Tibial nerve (tissue), 4 donors: ENCODE results near the gene UBB. TPM values are rescaled to one million over a fixed set of nuclear protein-coding genes. Genes with fewer than 3 reads are reported as not detected.
"Not testable (repeated sequence)": the region's sequence is repeated elsewhere in the genome, so short reads cannot be mapped to it uniquely, and the experiment has no call there.

Experiments used
- DNase-seq, 2 donors: peaks; one replicate each; pipeline ENCODE4 v3.0.0-alpha.2; 2019; ENCODE audit warnings: low spot score in 2 of 2
- H3K27ac ChIP-seq, 4 donors: fragments of 200-600 bp; sonication (generic) in 3 of 4; one replicate each; pipeline ENCODE4 v1.5.1; 2017 to 2019; ENCODE audit warnings: mild to moderate bottlenecking in 1 of 4
- H3K27me3 ChIP-seq, 2 donors: fragments of 200-600 bp; sonication (generic) in 1 of 2; one replicate each; pipeline versions ENCODE4 v1.5.1 to v1.6.0; 2017 to 2019
- H3K36me3 ChIP-seq, 3 donors: fragments of 200-600 bp; sonication (generic); one replicate each; pipeline ENCODE4 v1.5.1; 2018 to 2019
- H3K4me1 ChIP-seq, 4 donors: fragments of 200-600 bp; sonication (generic) in 3 of 4; one replicate each; pipeline ENCODE4 v1.5.1; 2017 to 2019
- H3K4me3 ChIP-seq, 4 donors: fragments of 200-600 bp; sonication (generic) in 3 of 4; one replicate each; pipeline ENCODE4 v1.5.1; 2017 to 2019; ENCODE audit warnings: mild to moderate bottlenecking in 1 of 4, moderate library complexity in 1 of 4
- H3K9me3 ChIP-seq, 4 donors: fragments of 200-600 bp; sonication (generic) in 3 of 4; one replicate each; pipeline ENCODE4 v1.5.1; 2017 to 2019
- EP300 ChIP-seq, 2 donors: sonication (generic); formaldehyde crosslinking; IDR thresholded peaks; one replicate each; pipeline ENCODE4 v1.6.1; 2017; ENCODE audit warnings: antibody characterized with exemption in 2 of 2, mild to moderate bottlenecking in 1 of 2
- POLR2A ChIP-seq, 2 donors: fragments of 450-650 bp; IDR thresholded peaks; one replicate each; pipeline ENCODE4 v1.6.1; 2017; ENCODE audit warnings: antibody characterized with exemption in 2 of 2, mild to moderate bottlenecking in 2 of 2, moderate library complexity in 2 of 2
- WGBS, 2 donors: methylation state at CpG; one replicate each; pipeline ENCODE4 v1.1.5; 2018; 5-methylcytosine and 5-hydroxymethylcytosine counted together
- total RNA-seq, 4 donors: library from RNA; depleted of rRNA; stranded (reverse); fragments of >200 nt; gene quantifications; one replicate each; pipeline ENCODE4 v1.1.0, GENCODE V29; 2016
- TF ChIP-seq, protein P1 (sequence below), 5 experiments: fragments of 200-600 bp in 3 of 5; fragments of 450-650 bp in 2 of 5; sonication (generic) in 3 of 5; IDR thresholded peaks; one replicate each; pipeline ENCODE4 v1.5.1; 2016 to 2019; ENCODE audit warnings: antibody characterized with exemption in 5 of 5, mild to moderate bottlenecking in 3 of 5, moderate library complexity in 2 of 5

The UBB gene
- total RNA-seq, 4 donors from 2014 or later = 435 to 666 (median 472) TPM

GRCh38 chr17:16391451-16391850 lies 10.6 kb downstream of the UBB start:
- Histone ChIP-seq H3K4me3 (no peak overlapping the region), H3K27ac (no peak overlapping the region), H3K27me3 (peaks cover 0 to 10% of the 10 kb centered on the region in 2 donors), H3K4me1 (peaks cover 0 to 10% (median 0%) of the 10 kb centered on the region in 4 donors), H3K9me3 (no peaks in the 10 kb centered on the region), H3K36me3 (no peaks in the 10 kb centered on the region)
- DNase-seq = no peak
- 91 to 93% methylated on average over 13 of the region's 13 CpGs for WGBS, 2 donors
- TF ChIP-seq EP300 (IDR thresholded peaks at IDR 0.05) (no peak), POLR2A (IDR thresholded peaks at IDR 0.05) (no peak)
- TF ChIP-seq, protein P1, sequence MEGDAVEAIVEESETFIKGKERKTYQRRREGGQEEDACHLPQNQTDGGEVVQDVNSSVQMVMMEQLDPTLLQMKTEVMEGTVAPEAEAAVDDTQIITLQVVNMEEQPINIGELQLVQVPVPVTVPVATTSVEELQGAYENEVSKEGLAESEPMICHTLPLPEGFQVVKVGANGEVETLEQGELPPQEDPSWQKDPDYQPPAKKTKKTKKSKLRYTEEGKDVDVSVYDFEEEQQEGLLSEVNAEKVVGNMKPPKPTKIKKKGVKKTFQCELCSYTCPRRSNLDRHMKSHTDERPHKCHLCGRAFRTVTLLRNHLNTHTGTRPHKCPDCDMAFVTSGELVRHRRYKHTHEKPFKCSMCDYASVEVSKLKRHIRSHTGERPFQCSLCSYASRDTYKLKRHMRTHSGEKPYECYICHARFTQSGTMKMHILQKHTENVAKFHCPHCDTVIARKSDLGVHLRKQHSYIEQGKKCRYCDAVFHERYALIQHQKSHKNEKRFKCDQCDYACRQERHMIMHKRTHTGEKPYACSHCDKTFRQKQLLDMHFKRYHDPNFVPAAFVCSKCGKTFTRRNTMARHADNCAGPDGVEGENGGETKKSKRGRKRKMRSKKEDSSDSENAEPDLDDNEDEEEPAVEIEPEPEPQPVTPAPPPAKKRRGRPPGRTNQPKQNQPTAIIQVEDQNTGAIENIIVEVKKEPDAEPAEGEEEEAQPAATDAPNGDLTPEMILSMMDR (IDR thresholded peaks at IDR 0.05) = no peak

- not testable (repeated sequence) for H3K4me3 ChIP-seq, H3K27ac ChIP-seq, H3K9me3 ChIP-seq, H3K4me1 ChIP-seq, DNase-seq, H3K36me3 ChIP-seq, H3K27me3 ChIP-seq
- WGBS, 2 donors = 86 to 89% methylated on average over 11 of the region's 11 CpGs
These were observed 11.6 kb downstream of the UBB start for GRCh38 chr17:16392491-16392890.

GRCh38 chr17:16395887-16396286 lies 15.0 kb downstream of the UBB start:
- WGBS, 2 donors = 51 to 69% methylated on average over 4 of the region's 4 CpGs

GRCh38 chr17:16396693-16397092 lies 15.8 kb downstream of the UBB start:
- not testable (repeated sequence) for DNase-seq, H3K4me3 ChIP-seq, H3K36me3 ChIP-seq, H3K27me3 ChIP-seq, H3K27ac ChIP-seq, H3K9me3 ChIP-seq, H3K4me1 ChIP-seq
- 48 to 83% methylated on average over 2 of the region's 2 CpGs for WGBS, 2 donors

More at GRCh38 chr17:16395887-16396286, 15.0 kb downstream of the UBB start:
- H3K4me3 ChIP-seq, H3K36me3 ChIP-seq, DNase-seq, H3K9me3 ChIP-seq, H3K27me3 ChIP-seq, H3K4me1 ChIP-seq, H3K27ac ChIP-seq: not testable (repeated sequence)

DNA sequence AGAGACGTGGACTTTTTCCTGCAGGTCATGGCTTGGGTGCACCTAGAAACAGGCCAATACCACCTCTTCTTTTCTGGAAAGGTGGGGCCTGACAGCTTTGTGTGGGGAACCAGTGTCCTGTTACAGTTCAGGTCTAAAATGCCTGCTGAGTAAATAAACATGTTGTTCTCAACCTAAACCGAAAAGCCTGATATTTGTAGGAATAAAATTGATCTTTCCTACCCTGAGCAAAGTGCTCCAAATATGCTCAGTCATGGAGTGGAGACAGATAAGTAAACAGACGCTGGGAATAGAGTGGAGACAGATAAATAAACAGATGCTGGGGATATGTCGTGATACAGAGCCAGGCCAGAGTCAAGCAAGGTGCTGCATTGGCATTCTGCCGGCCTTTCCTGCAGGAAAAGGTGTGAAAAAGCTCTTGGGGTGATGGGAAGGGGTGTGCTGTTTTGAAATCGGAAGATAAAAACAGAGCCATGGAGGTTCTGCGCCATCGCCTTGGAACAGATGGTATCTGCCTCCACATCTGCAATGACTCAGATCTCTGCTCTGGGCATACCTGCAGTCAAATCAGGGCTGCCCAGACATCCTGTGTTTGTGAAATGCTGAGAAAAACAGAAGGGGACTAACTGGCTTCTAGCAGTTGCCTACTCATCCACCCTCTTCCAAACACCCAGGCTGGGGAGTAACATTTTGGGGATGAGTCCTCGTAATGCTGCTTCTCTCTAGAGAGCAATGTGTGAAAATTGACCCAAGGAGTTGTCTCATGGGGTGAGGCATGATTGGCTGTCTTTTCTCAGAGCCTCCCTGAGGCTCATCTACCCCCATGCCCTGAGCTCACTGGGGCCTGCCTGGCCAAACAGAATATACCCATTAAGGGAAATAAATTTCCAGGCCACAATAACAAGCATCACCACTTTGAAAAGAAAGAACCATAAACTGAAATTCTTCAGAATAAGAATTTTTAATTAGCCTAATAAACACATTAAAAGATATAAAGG lies 17.7 kb downstream of the UBB start:
- no peaks in the 10 kb centered on the region for H3K4me1 ChIP-seq
- H3K27ac ChIP-seq = no peak overlapping the region
- 63 to 64% methylated on average over 9 of the region's 9 CpGs for WGBS, 2 donors
- TF ChIP-seq EP300 (IDR thresholded peaks at IDR 0.05) (no peak), POLR2A (IDR thresholded peaks at IDR 0.05) (no peak)
- TF ChIP-seq, protein P1 (IDR thresholded peaks at IDR 0.05) = no peak
- no peak overlapping the region for H3K4me3 ChIP-seq
- no peaks in the 10 kb centered on the region for H3K36me3 ChIP-seq
- no peaks in the 10 kb centered on the region for H3K9me3 ChIP-seq
- H3K27me3 ChIP-seq = no peaks in the 10 kb centered on the region
- no peak for DNase-seq

DNA sequence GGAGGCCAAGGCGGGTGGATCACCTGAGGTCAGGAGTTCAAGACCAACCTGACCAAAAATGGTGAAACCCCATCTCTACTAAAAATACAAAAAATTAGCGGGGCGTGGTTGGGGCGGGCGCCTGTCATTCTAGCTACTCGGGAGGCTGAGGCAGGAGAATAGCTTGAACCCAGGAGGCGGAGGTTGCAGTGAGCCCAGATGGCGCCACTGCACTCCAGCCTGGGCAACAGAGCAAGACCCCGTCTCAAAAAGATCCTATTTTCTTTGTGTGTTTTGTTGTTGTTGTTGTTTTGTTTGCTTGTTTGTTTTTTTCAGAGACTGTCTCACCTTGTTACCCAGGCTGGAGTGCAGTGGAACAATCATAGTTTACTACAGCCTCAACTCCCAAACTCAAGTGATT lies 23.0 kb downstream of the UBB start:
- 90 to 92% methylated on average over 9 of the region's 9 CpGs for WGBS, 2 donors
- H3K36me3 ChIP-seq, H3K9me3 ChIP-seq, DNase-seq, H3K4me3 ChIP-seq, H3K27ac ChIP-seq: not testable (repeated sequence)
- Histone ChIP-seq H3K27me3 (peaks cover 0 to 13% of the 10 kb centered on the region in 2 donors), H3K4me1 (peaks cover 0 to 26% (median 9%) of the 10 kb centered on the region in 4 donors)
